ENCODE data around the gene ARHGEF11.

- TF ChIP-seq EZH2 (IDR thresholded peaks at IDR 0.05) = no peak
- TF ChIP-seq POLR2AphosphoS5 (IDR thresholded peaks at IDR 0.05; ENCODE audit: borderline replicate concordance, low read depth, low read length) = no peak
Measured at GRCh38 chr1:157089789-157090188, 44.2 kb upstream of the ARHGEF11 start.
